Activated CD4-positive, alpha-beta T cell treated with anti-CD3 and anti-CD28 coated beads for 36 hours (primary cell): ENCODE results near the gene CD2BP2. TPM values are rescaled to one million over a fixed set of nuclear protein-coding genes. Genes with fewer than 3 reads are reported as not detected.

Source experiments
- ATAC-seq: fragments of 200-7000 bp; cut with Tn5 transposase; one replicate; pipeline ENCODE4 v1.10.0; 2021; ENCODE audit warnings: mild to moderate bottlenecking, moderate library complexity
- CTCF ChIA-PET: fragments of 350-600 bp; sonication (Branson Sonifier 250); formaldehyde crosslinking; loops from one replicate; lab custom pipeline; 2021; ENCODE audit warnings: antibody characterized with exemption; lab: Charles Lee
- POLR2A ChIA-PET: fragments of 350-600 bp; sonication (Branson Sonifier 250); formaldehyde crosslinking; loops from one replicate; lab custom pipeline; 2021; ENCODE audit warnings: antibody characterized with exemption, inconsistent platforms; lab: Charles Lee
- DNase-seq: peaks from one replicate; pipeline ENCODE4 v3.0.0-alpha.2; 2020
- H3K27ac Mint-ChIP-seq: one replicate; pipeline ENCODE4 v1.8.0; 2021; ENCODE audit warnings: mixed read lengths
- H3K27me3 Mint-ChIP-seq: one replicate; pipeline ENCODE4 v1.8.0; 2021; ENCODE audit warnings: mixed read lengths
- H3K36me3 Mint-ChIP-seq: one replicate; pipeline ENCODE4 v1.8.0; 2021; ENCODE audit warnings: low read depth, mixed read lengths
- H3K4me1 Mint-ChIP-seq: one replicate; pipeline ENCODE4 v1.8.0; 2021; ENCODE audit warnings: mixed read lengths
- H3K4me3 Mint-ChIP-seq: one replicate; pipeline ENCODE4 v1.8.0; 2021; ENCODE audit warnings: mild to moderate bottlenecking, moderate library complexity, mixed read lengths
- H3K9me3 Mint-ChIP-seq: one replicate; pipeline ENCODE4 v1.8.0; 2021; ENCODE audit warnings: low read depth, mixed read lengths
- intact Hi-C, 2 experiments: fragments of 100-400 bp; cut with DNase I in 1 of 2; cut with micrococcal nuclease in 1 of 2; formaldehyde crosslinking; loops; one replicate each; pipeline versions ENCODE4 v1.14.2 to v1.15.1; 2022 to 2024; cut with DNase I, micrococcal nuclease
- total RNA-seq, 2 experiments: library from RNA; stranded (reverse); gene quantifications; one replicate each; pipeline ENCODE4 v1.2.3, GENCODE V29; 2021

Gene CD2BP2
- total RNA-seq, 2 experiments from 2014 or later: 42.3 to 51.8 TPM

DNA sequence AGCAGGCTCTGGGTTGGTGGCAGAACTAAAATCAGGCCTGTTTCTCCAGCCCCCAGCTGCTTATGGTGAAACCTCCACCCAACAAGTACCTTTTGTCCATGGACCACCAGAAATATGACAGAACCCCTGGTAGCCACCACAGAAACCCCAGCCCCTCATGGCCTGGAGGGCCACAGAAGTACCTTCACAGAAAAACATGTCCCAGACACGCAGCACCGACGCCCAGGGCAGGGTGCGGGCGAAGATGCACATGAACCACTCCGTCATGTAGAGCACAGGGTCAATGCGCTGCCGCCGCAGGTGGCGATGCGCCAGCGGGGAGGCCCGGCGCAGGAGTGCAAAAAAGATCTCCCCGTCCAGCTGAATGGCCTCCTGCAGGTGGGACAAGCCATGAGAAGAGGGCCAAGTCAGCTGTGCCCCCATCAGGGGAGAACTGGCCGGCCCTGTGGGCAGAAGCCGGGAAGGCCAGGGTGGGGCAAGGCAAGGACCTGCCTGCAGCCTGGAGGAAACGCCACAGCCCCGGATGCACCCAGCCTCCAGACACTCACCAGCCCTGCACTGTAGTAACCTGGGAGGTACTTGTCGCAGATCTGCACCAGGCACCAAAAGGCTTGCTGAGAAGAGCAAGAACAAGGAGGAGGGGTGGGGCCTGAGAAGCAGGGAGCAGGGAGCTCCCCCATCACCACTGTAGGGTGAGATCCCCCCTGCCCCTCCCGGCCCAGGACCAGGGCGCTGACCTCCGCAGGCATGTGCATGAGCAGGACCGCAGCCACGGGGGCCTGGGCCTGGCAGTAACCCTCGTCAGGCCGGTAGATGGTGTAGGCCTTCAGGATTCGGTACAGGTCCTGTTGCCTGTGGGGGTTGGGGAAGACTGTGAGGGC, 4.1 kb upstream of the CD2BP2 start:
- Mint-ChIP-seq H3K27me3 (no peaks in the 10 kb centered on the region), H3K4me3 (no peak overlapping the region), H3K36me3 (peaks cover 20% of the 10 kb centered on the region), H3K4me1 (peaks cover 11% of the 10 kb centered on the region), H3K27ac (no peak overlapping the region), H3K9me3 (no peaks in the 10 kb centered on the region)
- intact Hi-C loops: no loop called here
- ChIA-PET POLR2A (no interaction called here), CTCF (interaction anchor here (0.5 to 1.5 kb wide), 3 partner anchors 10 to 152 kb away, joined by 3 to 5 read pairs (median 3); no protein-coding TSS in a partner anchor)
- no peak for ATAC-seq
- DNase-seq: no peak

GRCh38 chr16:30358577-30358936, 3.4 kb upstream of the CD2BP2 start:
- DNase-seq: no peak
- ChIA-PET CTCF (no interaction called here), POLR2A (no interaction called here)
- peaks cover 22% of the 10 kb centered on the region for H3K36me3 Mint-ChIP-seq
- H3K27me3 Mint-ChIP-seq: no peaks in the 10 kb centered on the region
- intact Hi-C loops: no loop called here
- no peak overlapping the region for H3K27ac Mint-ChIP-seq
- no peak overlapping the region for H3K4me3 Mint-ChIP-seq
- no peaks in the 10 kb centered on the region for H3K9me3 Mint-ChIP-seq
- no peak for ATAC-seq
- H3K4me1 Mint-ChIP-seq: peaks cover 18% of the 10 kb centered on the region

DNA sequence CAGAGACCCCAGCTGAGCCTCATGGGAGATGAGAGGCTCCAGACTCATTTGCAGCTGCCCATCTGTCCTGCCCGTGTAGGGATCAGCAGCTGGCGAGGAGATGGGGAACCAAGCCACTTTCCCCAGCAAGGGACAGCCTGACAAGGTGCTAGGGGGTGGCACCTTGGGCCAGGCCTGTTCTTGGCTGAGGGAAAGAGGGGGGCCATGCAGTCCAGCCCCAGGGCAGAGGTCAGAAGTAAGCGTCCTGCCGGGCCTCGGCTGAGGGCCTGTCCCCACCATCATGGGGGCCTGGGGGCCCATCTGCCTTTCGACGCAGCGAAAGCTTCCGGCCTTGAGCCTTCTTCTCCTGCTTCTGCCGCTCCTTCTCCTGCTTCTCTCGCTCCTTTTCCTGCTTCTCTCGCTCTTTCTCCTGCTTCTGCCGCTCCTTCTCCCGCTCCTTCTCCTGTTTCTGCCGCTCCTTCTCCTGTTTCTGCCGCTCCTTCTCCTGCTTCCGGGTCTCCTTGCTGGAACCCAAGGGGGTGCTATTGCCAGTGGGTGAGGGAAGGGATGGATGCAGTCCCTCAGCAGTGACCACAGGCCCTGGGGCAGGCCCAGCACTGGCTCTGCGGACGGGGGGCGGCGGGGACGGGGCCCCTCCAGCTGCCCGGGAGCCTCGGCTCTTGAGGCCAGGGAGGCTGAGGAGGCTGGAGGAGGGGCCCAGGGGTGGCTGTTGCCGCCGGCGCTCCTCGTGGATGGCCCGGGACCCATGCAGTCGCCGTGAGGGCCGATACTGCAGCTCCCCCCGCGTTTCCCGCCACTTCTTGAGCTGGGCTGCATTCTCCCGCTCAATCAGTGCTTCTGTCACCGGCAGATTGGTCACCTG, 2.8 kb upstream of the CD2BP2 start:
- DNase-seq (no peak), ATAC-seq (no peak)
- H3K36me3 Mint-ChIP-seq: peaks cover 23% of the 10 kb centered on the region
- no peaks in the 10 kb centered on the region for H3K9me3 Mint-ChIP-seq
- POLR2A ChIA-PET: interaction anchor here (0.7 kb wide), 1 partner anchor 258 kb away, joined by 5 read pairs; no protein-coding TSS in a partner anchor
- H3K27me3 Mint-ChIP-seq: no peaks in the 10 kb centered on the region
- H3K27ac Mint-ChIP-seq: no peak overlapping the region
- H3K4me3 Mint-ChIP-seq: no peak overlapping the region
- CTCF ChIA-PET: no interaction called here
- H3K4me1 Mint-ChIP-seq: peaks cover 20% of the 10 kb centered on the region
- intact Hi-C loops: no loop called here

DNA sequence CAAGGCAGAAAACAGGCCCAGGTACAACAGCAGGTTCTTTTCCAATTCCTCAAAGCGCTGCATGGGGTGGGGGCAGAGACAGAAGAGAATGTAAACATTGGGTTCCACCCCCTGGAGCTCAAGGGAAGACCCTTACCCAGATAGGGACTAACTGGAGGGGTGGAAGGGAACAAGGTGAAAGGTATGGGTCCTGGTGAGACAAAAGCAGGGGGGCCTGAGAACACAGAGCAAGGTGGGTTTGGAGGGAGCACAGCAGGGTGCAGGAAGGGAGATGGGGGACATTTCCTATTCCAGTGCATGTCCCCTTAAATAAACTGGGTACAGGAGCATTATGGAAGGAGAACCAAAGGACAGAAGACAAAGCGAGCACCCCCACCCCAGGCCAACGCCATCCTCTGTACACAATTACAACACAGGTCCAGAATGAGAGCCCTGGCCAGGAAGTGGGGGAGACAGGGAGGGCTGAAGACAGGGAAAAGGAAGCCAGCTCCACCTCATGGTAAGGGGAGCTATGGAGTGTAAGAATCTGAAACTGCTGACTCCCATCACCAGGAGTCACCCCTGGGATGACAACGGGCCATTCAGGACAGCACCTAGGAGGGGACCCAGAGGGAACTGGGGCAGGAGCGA, 2.1 kb upstream of the CD2BP2 start:
- DNase-seq: no peak
- Mint-ChIP-seq H3K27me3 (no peaks in the 10 kb centered on the region), H3K4me3 (no peak overlapping the region), H3K27ac (peak overlapping the region; percentile 32), H3K36me3 (peaks cover 19% of the 10 kb centered on the region), H3K4me1 (peaks cover 20% of the 10 kb centered on the region), H3K9me3 (no peaks in the 10 kb centered on the region)
- ChIA-PET POLR2A (interaction anchor here (0.7 to 1.0 kb wide), 3 partner anchors 13 to 276 kb away, joined by 3 to 5 read pairs (median 4); partner anchors contain the start of gene TBC1D10B), CTCF (interaction anchor here (0.7 to 1.4 kb wide), 5 partner anchors 13 to 178 kb away, joined by 3 to 5 read pairs (median 3); partner anchors contain the start of genes SEPTIN1 and TBC1D10B)
- intact Hi-C loops: no loop called here
- ATAC-seq: no peak

DNA sequence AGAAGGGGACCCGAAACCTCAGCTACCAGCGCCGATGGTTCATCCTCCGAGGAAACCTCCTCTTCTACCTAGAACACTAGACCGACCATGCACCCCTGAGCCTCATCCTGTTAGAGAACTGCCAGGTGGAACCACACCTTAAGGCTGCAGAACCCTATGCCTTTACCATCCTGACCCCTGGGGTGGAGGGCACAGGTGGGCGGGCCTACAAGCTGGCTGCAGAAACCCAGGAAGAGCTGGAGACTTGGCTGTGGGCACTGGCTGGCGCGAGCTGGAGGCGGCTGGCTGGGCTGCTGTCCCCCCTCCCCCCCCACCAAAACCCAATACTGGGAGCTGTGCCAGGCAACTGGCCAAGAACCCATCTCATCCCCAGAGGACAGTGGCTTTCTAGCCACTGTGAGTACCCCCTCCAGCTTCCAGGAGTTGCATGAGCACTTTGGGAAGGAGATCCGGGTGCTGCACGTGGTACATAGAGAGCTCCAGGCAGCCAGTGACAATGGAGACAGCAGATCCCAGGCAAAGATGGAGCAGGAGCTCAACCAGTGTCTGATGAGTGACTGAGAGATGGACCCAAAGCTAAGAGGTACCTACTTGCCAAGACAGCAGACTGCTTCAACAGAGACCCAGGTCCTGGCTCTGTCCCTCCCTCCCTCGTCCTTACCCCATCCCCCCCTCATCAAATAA, 1.4 kb upstream of the CD2BP2 start:
- no peaks in the 10 kb centered on the region for H3K27me3 Mint-ChIP-seq
- H3K4me3 Mint-ChIP-seq: peak overlapping the region; percentile 90
- DNase-seq: peak; percentile 36
- peak overlapping the region; percentile 94 for H3K27ac Mint-ChIP-seq
- no peak for ATAC-seq
- H3K4me1 Mint-ChIP-seq: peaks cover 21% of the 10 kb centered on the region
- POLR2A ChIA-PET: interaction anchor here (0.6 to 1.1 kb wide), 4 partner anchors 14 to 277 kb away, joined by 3 to 4 read pairs (median 3); partner anchors contain the start of genes SEPTIN1 and TBC1D10B
- CTCF ChIA-PET: interaction anchor here (0.6 to 1.4 kb wide), 8 partner anchors 13 to 784 kb away, joined by 3 to 6 read pairs (median 3); partner anchors contain the start of genes SEPTIN1 and TBC1D10B
- peaks cover 23% of the 10 kb centered on the region for H3K36me3 Mint-ChIP-seq
- no peaks in the 10 kb centered on the region for H3K9me3 Mint-ChIP-seq
- intact Hi-C loops: no loop called here

GRCh38 chr16:30355954-30356308, 823 bp upstream of the CD2BP2 start:
- H3K27me3 Mint-ChIP-seq: no peaks in the 10 kb centered on the region

GRCh38 chr16:30354423-30355143, 525 bp downstream of the CD2BP2 start:
- H3K4me3 Mint-ChIP-seq: peak overlapping the region; percentile 90
- POLR2A ChIA-PET: interaction anchor here (1.0 to 1.4 kb wide), 4 partner anchors 16 to 289 kb away, joined by 3 to 7 read pairs (median 4); partner anchors contain the start of genes ALDOA and DCTPP1
- H3K36me3 Mint-ChIP-seq: peaks cover 32% of the 10 kb centered on the region
- ATAC-seq (peak; percentile 36), DNase-seq (no peak)
- H3K27me3 Mint-ChIP-seq: no peaks in the 10 kb centered on the region
- CTCF ChIA-PET: interaction anchor here (0.6 to 2.1 kb wide), 6 partner anchors 10 to 393 kb away, joined by 3 to 9 read pairs (median 4); no protein-coding TSS in a partner anchor
- peak overlapping the region; percentile 94 for H3K27ac Mint-ChIP-seq
- H3K4me1 Mint-ChIP-seq: peaks cover 39% of the 10 kb centered on the region
- intact Hi-C loops: loop anchor here (1.0 to 2.0 kb wide), 6 partner anchors 16 to 53 kb away; partner anchors contain the start of genes TBC1D10B (in 2 of the 2), ZNF48 (in 1 of the 2) and ZNF771 (in 1 of the 2)
- H3K9me3 Mint-ChIP-seq: no peaks in the 10 kb centered on the region

More at GRCh38 chr16:30355954-30356308, 823 bp upstream of the CD2BP2 start:
- no peak for ATAC-seq
- Mint-ChIP-seq H3K36me3 (peaks cover 27% of the 10 kb centered on the region), H3K4me1 (peaks cover 26% of the 10 kb centered on the region), H3K4me3 (peak overlapping the region; percentile 90), H3K27ac (peak overlapping the region; percentile 94), H3K9me3 (no peaks in the 10 kb centered on the region)
- POLR2A ChIA-PET: interaction anchor here (0.5 to 1.1 kb wide), 3 partner anchors 26 to 188 kb away, joined by 3 to 9 read pairs (median 3); partner anchors contain the start of genes DCTPP1 and SEPTIN1
- CTCF ChIA-PET: interaction anchor here (0.6 to 1.6 kb wide), 5 partner anchors 13 to 784 kb away, joined by 3 to 7 read pairs (median 5); no protein-coding TSS in a partner anchor
- intact Hi-C loops: loop anchor here (1.0 to 2.0 kb wide), 6 partner anchors 14 to 51 kb away; partner anchors contain the start of genes TBC1D10B (in 2 of the 2), ZNF48 (in 1 of the 2) and ZNF771 (in 1 of the 2)
- no peak for DNase-seq

DNA sequence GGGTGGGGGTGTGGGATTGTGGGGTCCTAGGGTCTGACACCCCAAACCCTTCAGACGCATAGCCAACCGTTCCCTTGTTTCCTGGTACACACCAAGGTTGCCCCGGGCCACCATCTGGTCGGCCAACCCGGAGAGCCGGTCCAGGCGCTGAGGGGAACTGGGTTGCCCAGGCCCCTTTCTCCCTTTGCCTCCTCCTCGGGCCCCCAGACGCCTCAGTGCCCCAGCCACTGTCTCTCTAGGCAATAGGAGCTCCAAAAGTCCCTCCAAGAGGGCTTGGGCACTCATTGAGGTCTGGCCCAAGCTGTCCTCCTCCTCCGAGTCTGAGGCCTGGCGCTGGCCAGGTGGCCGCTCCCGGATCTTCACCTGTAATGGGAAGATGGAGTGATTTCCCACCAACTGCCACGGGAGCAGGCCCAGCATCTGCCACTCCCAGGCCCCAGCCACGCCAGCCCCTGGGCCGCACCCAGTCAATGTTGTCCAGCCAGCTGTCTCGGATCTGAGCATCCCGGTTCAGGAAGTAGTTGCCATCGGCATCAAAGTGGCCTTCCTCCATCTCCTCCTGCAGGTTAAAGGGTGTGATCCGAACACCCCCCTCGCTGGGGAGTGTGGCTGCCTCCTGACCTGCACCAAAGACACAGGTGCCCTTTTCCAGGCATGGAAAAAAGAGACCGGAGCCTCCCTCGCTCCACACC, 1.5 kb downstream of the CD2BP2 start:
- H3K27ac Mint-ChIP-seq: peak overlapping the region; percentile 94
- DNase-seq: no peak
- H3K4me1 Mint-ChIP-seq: peaks cover 41% of the 10 kb centered on the region
- POLR2A ChIA-PET: interaction anchor here (1.1 to 1.4 kb wide), 3 partner anchors 17 to 288 kb away, joined by 3 to 7 read pairs (median 4); partner anchors contain the start of gene ALDOA
- H3K9me3 Mint-ChIP-seq: no peaks in the 10 kb centered on the region
- no peaks in the 10 kb centered on the region for H3K27me3 Mint-ChIP-seq
- CTCF ChIA-PET: interaction anchor here (1.1 to 2.1 kb wide), 2 partner anchors 56 to 65 kb away, joined by 5 to 9 read pairs; no protein-coding TSS in a partner anchor
- H3K36me3 Mint-ChIP-seq: peaks cover 34% of the 10 kb centered on the region
- peak overlapping the region; percentile 90 for H3K4me3 Mint-ChIP-seq
- ATAC-seq: no peak
- intact Hi-C loops: loop anchor here in 1 of 2 experiments (2.0 kb wide), 1 partner anchor 19 kb away; no protein-coding TSS in a partner anchor
